HEK293 (cell line): Measurements from ENCODE around the gene SPATA2L.

Experiments used
- ZNF513 ChIP-seq: fragments of 450-650 bp; IDR thresholded peaks from 2 replicates; pipeline ENCODE4 v1.5.1; 2018; ENCODE audit warnings: missing biosample characterization, missing genetic modification characterization
- ZNF580 ChIP-seq: fragments of 450-650 bp; formaldehyde crosslinking; IDR thresholded peaks from 2 replicates; pipeline ENCODE4 v1.5.1; 2016; ENCODE audit warnings: missing biosample characterization, missing genetic modification characterization

- TF ChIP-seq ZNF513 (no peak), ZNF580 (tag by site-specific recombination) (peak; percentile 98)
Measured at GRCh38 chr16:89657442-89658220, 43.9 kb downstream of the SPATA2L start, which contains the start of the genes CHMP1A and SPATA33.
